Mucosa of stomach (tissue), 1 donor: ENCODE measurements around the gene CD2BP2.
"Not testable (repeated sequence)": the region's sequence is repeated elsewhere in the genome, so short reads cannot be mapped to it uniquely, and the experiment has no call there.

Experiments used
- H3K27me3 ChIP-seq: one replicate; pipeline ENCODE4 v1.7.0; 2013; ENCODE audit warnings: mild to moderate bottlenecking, low read length; ENCODE audit not compliant: control insufficient read depth, insufficient read depth
- H3K36me3 ChIP-seq: one replicate; pipeline ENCODE4 v1.7.0; 2013; ENCODE audit warnings: low read length; ENCODE audit not compliant: control insufficient read depth, insufficient read depth
- H3K4me1 ChIP-seq: one replicate; pipeline ENCODE4 v1.7.0; 2013; ENCODE audit warnings: mild to moderate bottlenecking, low read length; ENCODE audit not compliant: control insufficient read depth, insufficient read depth
- H3K4me3 ChIP-seq: one replicate; pipeline ENCODE4 v1.7.0; 2013; ENCODE audit warnings: low read length
- H3K9ac ChIP-seq: one replicate; pipeline ENCODE4 v1.7.0; 2013; ENCODE audit warnings: mild to moderate bottlenecking, low read length, moderate library complexity
- H3K9me3 ChIP-seq: one replicate; pipeline ENCODE4 v1.7.0; 2013; ENCODE audit warnings: mild to moderate bottlenecking, low read length, moderate library complexity; ENCODE audit not compliant: control insufficient read depth
- donor health status: Pancreatic carcinoma.

Gene CD2BP2

DNA sequence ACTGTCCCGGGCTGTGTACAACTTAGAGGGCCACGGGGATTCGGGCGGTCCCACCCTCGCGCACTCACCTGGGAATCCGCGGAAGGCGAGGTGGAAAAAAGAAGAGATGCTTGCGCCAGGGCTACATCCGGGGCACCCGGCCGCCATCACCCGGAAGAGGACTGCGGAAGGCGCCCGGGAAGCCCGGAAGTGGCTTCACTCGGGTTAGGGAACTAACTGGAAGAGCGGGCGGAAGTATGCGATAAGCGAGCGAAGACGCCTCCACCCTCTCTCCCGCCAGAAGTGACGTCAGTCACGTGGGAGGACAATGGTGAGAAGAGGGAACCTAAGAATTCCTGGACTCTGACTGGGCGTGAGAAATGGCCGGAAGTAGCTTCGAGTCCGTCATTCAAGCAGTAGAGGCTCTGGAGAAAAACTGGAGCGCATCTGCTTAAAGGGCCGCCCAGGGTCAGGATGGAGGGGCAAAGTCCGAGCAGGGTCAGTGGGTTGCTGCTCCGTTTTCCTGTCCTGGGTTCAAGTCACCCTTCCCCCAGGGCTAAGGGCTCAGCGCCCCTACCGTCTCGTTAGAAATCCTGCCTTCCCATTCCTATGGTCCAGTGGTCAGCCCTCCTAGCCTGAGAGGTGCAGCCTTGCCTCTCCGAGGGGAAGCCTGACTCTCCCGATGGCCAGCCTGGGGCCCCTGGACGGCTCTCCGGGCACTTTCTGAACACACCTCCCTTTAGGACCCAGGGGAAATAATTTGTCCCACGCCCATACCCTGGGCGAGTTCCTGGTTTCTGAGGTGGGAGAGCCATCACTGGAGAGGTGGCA is at the start of gene CD2BP2:
TSS of gene CD2BP2 (minus strand) at position 165 of the 810 bp plus-strand sequence. CDS start 627 bp downstream, outside the sequence.
- Histone ChIP-seq H3K4me1 (peaks cover 52% of the 10 kb centered on the region), H3K36me3 (peaks cover 36% of the 10 kb centered on the region), H3K27me3 (no peaks in the 10 kb centered on the region), H3K4me3 (peak within 1 kb of the TSS; percentile 68), H3K9me3 (no peaks in the 10 kb centered on the region), H3K9ac (peak within 1 kb of the TSS; percentile 94)

DNA sequence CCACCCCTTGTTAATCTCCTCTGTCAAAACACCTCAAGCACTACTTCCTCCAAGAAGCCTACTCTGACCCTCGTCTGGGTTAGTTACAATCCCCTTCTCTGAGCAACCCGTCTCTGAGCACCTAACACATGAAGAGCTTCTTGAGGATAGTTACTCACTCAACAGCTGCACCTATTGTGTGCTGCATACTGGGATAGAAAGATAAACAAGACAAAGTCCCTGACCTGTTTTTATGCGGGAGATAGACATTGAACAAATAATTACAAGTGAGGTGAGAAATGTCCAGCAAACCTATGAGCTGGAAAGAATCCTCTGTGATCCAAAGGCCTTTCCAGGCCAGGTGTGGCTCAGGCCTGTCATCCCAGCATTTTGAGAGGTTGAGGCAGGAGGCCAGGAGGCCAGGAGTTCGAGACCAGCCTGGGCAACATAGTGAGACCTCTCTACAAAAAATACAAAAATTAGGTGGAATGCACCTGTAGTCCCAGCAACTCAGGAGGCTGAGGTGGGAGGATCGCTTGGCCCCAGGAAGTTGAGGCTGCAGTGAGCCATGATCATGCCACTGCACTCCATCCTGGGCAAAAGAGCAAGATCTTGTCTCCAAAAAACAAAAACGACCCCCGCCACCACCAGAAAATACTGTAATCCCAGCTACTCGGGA is 46.8 kb upstream of the CD2BP2 start:
- Histone ChIP-seq H3K9ac (no peak overlapping the region), H3K9me3 (no peaks in the 10 kb centered on the region), H3K27me3 (peaks cover 4% of the 10 kb centered on the region), H3K36me3 (peaks cover 5% of the 10 kb centered on the region), H3K4me3 (no peak overlapping the region), H3K4me1 (peaks cover 19% of the 10 kb centered on the region)

DNA sequence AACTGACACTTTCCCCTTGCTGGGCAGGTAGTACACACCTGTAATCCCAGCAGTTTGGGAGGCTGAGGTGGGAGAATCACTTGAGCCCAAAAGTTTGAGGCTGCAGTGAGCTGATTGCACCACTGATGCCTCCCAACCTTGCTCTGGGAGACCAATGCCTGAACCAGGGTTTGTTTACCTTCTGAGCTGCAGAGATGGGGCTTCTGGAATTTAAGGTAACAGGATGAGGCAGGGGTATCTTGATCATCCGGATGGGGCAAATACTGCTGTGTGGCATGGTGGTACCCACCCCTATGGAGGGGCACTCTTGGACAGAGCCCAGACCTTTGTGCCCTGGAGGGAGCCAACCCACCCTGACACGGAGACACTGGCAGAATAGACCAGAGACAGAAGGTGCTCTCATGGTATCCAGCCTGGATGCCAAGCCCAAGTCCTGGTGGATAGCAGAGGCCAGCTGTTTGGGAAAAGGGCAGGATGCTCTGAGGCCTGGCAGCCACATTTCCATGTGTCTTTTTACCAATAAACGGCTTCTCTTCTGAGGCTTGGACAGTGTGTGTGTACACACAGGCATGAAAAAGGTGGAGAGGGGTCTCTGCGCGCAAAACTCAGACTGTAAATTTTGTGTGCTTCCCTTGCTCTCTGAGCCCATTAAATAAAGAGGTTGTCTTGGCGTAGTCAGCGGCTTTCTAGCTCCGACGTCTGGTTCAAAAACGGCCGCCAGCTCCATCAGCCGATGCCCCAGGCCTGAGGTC is 44.5 kb upstream of the CD2BP2 start:
- Histone ChIP-seq H3K9ac (peak overlapping the region; percentile 69), H3K36me3 (peaks cover 5% of the 10 kb centered on the region), H3K9me3 (no peaks in the 10 kb centered on the region), H3K4me1 (peaks cover 21% of the 10 kb centered on the region), H3K27me3 (peaks cover 4% of the 10 kb centered on the region), H3K4me3 (peak overlapping the region; percentile 80)

DNA sequence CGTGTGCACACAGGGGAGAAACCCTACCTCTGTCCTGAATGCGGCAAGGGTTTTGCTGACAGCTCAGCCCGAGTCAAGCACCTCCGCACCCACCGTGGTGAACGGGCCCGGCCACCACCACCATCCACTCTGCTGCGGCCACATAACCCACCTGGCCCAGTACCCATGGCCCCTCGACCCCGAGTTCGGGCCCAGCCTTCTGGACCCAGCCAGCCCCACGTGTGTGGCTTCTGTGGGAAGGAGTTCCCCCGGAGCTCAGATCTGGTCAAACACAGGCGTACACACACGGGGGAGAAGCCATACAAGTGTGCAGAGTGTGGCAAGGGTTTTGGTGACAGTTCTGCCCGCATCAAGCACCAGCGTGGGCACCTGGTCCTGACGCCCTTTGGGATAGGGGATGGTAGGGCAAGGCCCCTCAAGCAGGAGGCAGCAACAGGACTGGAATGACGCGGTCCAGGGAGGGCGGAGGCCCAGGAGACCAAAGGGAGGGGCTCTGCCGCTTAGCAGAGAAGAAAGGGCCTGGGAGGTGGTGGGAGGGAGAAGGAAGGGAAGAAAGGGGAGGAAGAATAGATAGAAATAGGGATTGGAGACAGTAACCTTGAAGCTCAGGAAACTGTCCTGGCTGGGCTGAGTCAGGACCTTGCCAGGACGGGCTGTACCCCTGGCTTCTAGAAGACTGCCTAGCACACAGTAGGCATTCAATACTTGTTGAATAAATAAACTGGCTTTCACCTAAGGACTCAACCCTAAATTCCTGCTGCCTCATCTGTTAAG is 43.7 kb upstream of the CD2BP2 start:
- Histone ChIP-seq H3K36me3 (peaks cover 5% of the 10 kb centered on the region), H3K4me3 (no peak overlapping the region), H3K4me1 (peaks cover 21% of the 10 kb centered on the region), H3K9me3 (no peaks in the 10 kb centered on the region), H3K27me3 (peaks cover 4% of the 10 kb centered on the region), H3K9ac (no peak overlapping the region)

DNA sequence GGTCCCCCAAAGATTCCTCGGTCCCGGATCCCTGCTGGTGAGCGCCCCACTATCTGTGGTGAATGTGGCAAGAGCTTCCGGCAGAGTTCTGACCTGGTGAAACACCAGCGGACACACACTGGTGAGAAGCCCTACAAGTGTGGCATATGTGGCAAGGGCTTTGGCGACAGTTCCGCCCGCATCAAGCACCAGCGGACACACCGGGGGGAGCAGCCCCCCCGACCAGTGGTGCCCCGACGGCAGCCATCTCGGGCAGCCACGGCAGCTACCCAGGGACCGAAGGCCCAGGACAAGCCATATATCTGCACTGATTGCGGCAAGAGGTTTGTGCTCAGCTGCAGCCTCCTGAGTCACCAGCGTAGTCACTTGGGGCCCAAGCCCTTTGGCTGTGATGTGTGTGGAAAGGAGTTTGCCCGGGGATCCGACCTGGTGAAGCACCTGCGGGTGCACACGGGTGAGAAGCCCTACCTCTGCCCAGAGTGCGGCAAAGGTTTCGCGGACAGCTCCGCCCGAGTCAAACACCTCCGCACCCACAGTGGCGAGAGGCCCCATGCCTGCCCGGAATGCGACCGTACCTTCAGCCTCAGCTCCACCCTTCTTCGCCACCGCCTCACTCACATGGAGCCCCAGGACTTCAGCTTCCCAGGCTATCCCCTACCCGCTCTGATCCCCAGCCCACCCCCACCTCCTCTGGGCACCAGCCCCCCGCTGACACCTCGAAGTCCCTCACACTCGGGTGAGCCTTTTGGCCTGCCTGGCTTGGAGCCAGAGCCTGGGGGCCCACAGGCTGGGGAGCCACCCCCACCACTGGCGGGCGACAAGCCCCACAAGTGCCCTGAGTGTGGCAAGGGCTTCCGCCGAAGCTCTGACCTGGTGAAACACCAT is 42.9 kb upstream of the CD2BP2 start:
- Histone ChIP-seq H3K9me3 (no peaks in the 10 kb centered on the region), H3K4me1 (peaks cover 21% of the 10 kb centered on the region), H3K36me3 (peaks cover 5% of the 10 kb centered on the region), H3K27me3 (peaks cover 4% of the 10 kb centered on the region), H3K4me3 (no peak overlapping the region), H3K9ac (no peak overlapping the region)

DNA sequence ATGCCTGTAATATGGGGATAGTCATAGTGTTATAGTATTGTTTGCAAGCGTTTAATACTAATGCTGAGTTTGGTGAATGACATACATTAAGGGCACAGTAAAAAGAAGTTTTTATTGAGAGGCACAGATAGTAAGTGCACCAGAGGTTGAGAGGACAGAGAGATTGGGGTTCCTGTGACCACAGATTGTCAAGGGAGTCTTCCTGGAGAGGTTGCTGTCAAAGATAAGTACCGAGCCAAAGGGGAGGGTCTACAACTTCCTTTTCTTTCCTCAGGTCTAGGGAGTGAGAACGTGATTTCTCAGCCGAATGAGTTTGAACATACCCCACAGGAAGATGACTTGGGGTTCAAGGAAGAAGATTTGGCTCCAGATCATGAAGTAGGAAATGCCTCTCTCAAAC is 41.9 kb upstream of the CD2BP2 start:
- H3K4me3 ChIP-seq: no peak overlapping the region
- H3K27me3 ChIP-seq: peaks cover 4% of the 10 kb centered on the region
- H3K9me3 ChIP-seq: no peaks in the 10 kb centered on the region
- peaks cover 5% of the 10 kb centered on the region for H3K36me3 ChIP-seq
- peaks cover 21% of the 10 kb centered on the region for H3K4me1 ChIP-seq
- H3K9ac ChIP-seq: no peak overlapping the region

DNA sequence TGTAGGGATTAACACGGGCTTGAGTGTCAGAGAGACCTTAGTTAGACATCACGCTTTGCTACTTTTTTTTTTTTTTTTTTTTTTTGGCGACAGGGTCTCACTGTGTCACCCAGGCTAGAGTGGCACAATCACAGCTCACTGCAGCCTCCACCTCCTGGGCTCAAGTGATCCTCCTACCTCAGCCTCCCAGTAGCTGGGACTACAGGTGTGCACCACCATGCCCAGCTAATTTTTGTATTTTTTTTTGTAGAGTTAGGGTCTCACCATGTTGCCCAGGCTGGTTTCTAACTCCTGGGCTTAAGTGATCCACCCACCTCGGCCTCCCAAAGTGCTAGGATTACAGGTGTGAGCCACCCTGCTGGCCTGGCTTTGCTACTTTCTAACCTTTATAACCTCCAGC is 41.5 kb upstream of the CD2BP2 start:
- H3K9ac ChIP-seq, H3K4me3 ChIP-seq, H3K36me3 ChIP-seq, H3K27me3 ChIP-seq, H3K9me3 ChIP-seq: not testable (repeated sequence)
- H3K4me1 ChIP-seq: peaks cover 21% of the 10 kb centered on the region

DNA sequence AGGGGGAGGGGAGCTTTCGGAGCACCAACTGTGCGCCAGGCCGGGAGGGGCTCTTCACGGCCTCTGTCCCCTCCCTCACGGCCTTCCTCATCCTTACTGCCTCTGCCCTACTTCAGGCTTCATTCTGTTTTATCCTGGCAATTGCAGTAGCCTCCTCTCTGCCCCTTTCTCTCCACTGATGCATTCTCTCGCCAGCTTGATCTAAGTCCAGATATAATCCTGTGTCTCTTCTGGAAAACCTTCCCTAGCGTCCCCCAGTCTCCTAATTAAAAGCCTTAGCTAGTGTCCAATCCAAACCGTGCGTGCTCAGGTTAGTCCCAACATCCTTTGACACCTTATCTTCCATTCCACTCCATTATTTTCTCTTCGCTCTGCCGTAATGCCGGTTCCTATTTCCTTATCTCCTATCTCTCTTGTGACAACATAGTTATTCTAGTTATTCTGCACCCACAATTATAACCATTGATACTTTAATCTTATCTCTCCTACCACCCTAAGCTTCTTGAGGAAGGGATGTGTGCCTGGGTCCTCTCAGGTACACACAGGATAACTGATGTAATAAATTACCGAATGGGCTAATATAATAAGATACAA is 41.0 kb upstream of the CD2BP2 start:
- H3K9ac ChIP-seq: peak overlapping the region; percentile 61
- H3K9me3 ChIP-seq: no peaks in the 10 kb centered on the region
- H3K4me1 ChIP-seq: peaks cover 21% of the 10 kb centered on the region
- peaks cover 5% of the 10 kb centered on the region for H3K36me3 ChIP-seq
- peaks cover 4% of the 10 kb centered on the region for H3K27me3 ChIP-seq
- peak overlapping the region; percentile 23 for H3K4me3 ChIP-seq

DNA sequence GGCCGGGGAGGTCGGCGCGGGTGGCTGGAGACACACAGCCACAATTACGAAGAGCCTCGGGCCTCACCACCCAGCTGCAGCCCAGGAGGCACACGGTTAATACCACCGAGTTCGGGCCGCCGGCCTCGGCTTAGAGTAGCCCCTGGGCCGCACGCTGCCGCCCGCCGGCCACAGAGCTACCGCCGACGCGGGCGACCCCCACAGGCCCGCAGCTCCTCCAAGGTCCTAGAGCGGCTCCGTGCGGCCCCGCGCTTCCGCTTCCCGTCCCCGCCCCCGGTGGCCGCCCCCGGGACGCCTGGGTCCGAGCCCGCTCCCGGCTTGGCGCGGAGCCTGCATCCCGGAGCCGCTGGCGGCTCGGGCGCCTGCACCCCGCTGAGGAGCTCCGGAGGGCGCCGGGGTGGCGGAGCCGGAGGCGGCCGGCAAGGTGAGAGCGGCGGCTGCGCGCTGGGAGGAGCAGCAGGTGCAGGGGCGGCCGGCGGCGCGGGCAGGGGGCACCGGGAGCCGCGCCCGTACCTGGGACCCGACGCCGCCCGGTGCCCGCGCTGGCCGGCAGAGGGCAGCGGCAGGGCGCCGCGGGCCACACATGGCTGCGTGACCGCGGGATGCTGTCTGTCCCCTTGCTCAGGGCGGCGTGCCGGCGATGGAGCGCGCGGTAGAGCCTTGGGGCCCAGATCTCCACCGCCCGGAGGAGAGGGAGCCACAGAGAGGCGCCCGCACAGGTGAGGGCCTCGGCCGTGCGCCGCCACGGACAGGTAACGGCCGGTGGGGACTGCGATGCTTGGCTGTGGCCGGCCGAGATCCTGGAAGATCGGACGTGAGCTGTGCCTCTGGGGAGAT is 40.3 kb upstream of the CD2BP2 start, which contains the start of gene ZNF48:
TSS of gene ZNF48 (plus strand) at position 266 of the 837 bp plus-strand sequence. CDS start at position 641, 375 bp downstream.
- Histone ChIP-seq H3K4me3 (peak within 1 kb of the TSS; percentile 23), H3K9me3 (no peaks in the 10 kb centered on the region), H3K9ac (peak within 1 kb of the TSS; percentile 61), H3K27me3 (peaks cover 4% of the 10 kb centered on the region), H3K36me3 (peaks cover 5% of the 10 kb centered on the region), H3K4me1 (peaks cover 18% of the 10 kb centered on the region)

DNA sequence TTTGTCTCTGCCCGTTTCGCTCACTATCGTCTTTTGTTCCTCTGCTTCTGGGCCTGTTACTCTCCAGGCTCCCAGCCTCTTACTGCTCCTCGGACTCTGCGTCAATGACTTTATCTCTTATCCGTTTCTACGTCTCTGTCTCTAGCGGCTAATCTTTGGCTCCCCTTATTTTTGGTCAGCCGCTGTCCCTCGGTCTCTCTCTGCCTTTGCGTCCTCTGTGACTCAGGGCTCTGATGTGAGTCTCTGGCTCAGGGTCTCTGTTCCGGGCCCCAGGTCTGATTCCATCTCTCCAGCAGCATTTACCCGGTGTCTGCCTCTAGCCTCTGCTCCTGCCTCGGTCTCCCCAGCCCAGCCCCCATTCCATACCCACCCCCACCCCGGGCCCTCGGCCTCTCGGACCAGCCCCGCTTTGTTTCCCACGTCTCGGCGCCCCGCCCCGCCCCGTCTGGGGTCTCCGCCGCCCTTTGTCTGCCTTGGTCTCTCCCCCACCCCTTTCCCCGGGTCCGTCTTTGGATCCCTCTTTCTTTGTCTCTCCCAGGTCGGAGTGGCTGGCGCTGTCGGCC is 39.6 kb upstream of the CD2BP2 start:
- H3K4me3 ChIP-seq: no peak overlapping the region
- peak overlapping the region; percentile 36 for H3K9ac ChIP-seq
- H3K4me1 ChIP-seq: peaks cover 15% of the 10 kb centered on the region
- H3K9me3 ChIP-seq: no peaks in the 10 kb centered on the region
- H3K27me3 ChIP-seq: peaks cover under 1% of the 10 kb centered on the region
- peaks cover 5% of the 10 kb centered on the region for H3K36me3 ChIP-seq
